CD14-positive monocyte (primary cell): ENCODE data around the gene PFDN4. TPM values are rescaled to one million over a fixed set of nuclear protein-coding genes. Genes with fewer than 3 reads are reported as not detected.
A peak's percentile ranks its signal among the peaks of the same experiment; 100 is the strongest.

Experiments used
- DNase-seq, 3 donors: peaks; one replicate each; pipeline ENCODE4 v3.0.0-alpha.2; 2011 to 2022
- H2AFZ ChIP-seq: 2 replicates; pipeline ENCODE4 v1.6.0; 2012; ENCODE audit warnings: mild to moderate bottlenecking, low read depth, low read length, inconsistent platforms; ENCODE audit not compliant: insufficient read depth, poor library complexity, severe bottlenecking
- H3K27ac ChIP-seq, 2 donors: 1 replicate in 1 of 2; 2 replicates in 1 of 2; pipeline ENCODE4 v1.5.1; 2012 to 2013; ENCODE audit warnings: low read length in 2 of 2, control low read depth in 1 of 2, inconsistent platforms in 1 of 2, low read depth in 1 of 2, mild to moderate bottlenecking in 1 of 2
- H3K27me3 ChIP-seq, 2 donors: one replicate each; pipeline versions ENCODE4 v1.6.0 to v1.6.1; 2011 to 2013; ENCODE audit warnings: low read length in 2 of 2; ENCODE audit not compliant: control insufficient read depth in 2 of 2, insufficient read depth in 2 of 2
- H3K36me3 ChIP-seq, 2 donors: replicated peaks in 1 of 2; 1 replicate in 1 of 2; 2 replicates in 1 of 2; pipeline versions ENCODE4 v1.5.1 to v1.6.1; 2012 to 2013; ENCODE audit warnings: low read length in 2 of 2, control low read depth in 1 of 2, inconsistent platforms in 1 of 2, mild to moderate bottlenecking in 1 of 2; ENCODE audit not compliant: insufficient read depth in 2 of 2, control insufficient read depth in 1 of 2
- H3K4me1 ChIP-seq, 2 donors: 1 replicate in 1 of 2; 2 replicates in 1 of 2; pipeline versions ENCODE4 v1.5.1 to v1.6.1; 2012 to 2013; ENCODE audit warnings: low read length in 2 of 2, control low read depth in 1 of 2, inconsistent platforms in 1 of 2, mild to moderate bottlenecking in 1 of 2, moderate library complexity in 1 of 2; ENCODE audit not compliant: insufficient read depth in 2 of 2, control insufficient read depth in 1 of 2
- H3K4me2 ChIP-seq: replicated peaks from 2 replicates; pipeline ENCODE3; 2012; ENCODE audit warnings: low read length, moderate library complexity, mild to moderate bottlenecking; ENCODE audit not compliant: poor library complexity, severe bottlenecking; ENCODE audit errors: extremely low read depth
- H3K4me3 ChIP-seq, 3 experiments: fragments of 200-600 bp in 1 of 3; sonication (generic) in 1 of 3; replicated peaks in 1 of 3; 1 replicate in 2 of 3; 2 replicates in 1 of 3; pipeline ENCODE4 v1.5.1; 2011 to 2013; ENCODE audit warnings: low read length in 3 of 3, mild to moderate bottlenecking in 3 of 3, control low read depth in 2 of 3, low read depth in 2 of 3, inconsistent platforms in 1 of 3, moderate library complexity in 1 of 3
- H3K79me2 ChIP-seq: 2 replicates; pipeline ENCODE4 v1.6.0; 2012; ENCODE audit warnings: mild to moderate bottlenecking, control low read depth, inconsistent platforms, low read length, moderate library complexity; ENCODE audit not compliant: insufficient read depth
- H3K9ac ChIP-seq: 2 replicates; pipeline ENCODE4 v1.6.0; 2017; ENCODE audit warnings: low read length, mild to moderate bottlenecking; ENCODE audit not compliant: insufficient read depth, poor library complexity, severe bottlenecking
- H3K9me3 ChIP-seq, 2 donors: replicated peaks in 1 of 2; 1 replicate in 1 of 2; 2 replicates in 1 of 2; pipeline versions ENCODE4 v1.5.1 to v1.6.1; 2012 to 2013; ENCODE audit warnings: low read length in 2 of 2, control low read depth in 1 of 2; ENCODE audit not compliant: control insufficient read depth in 1 of 2, insufficient read depth in 1 of 2
- H4K20me1 ChIP-seq: 2 replicates; pipeline ENCODE4 v1.6.0; 2012; ENCODE audit warnings: mild to moderate bottlenecking, low read length, control low read depth, moderate library complexity; ENCODE audit not compliant: insufficient read depth
- H3K27ac Mint-ChIP-seq, 7 donors: one replicate each; pipeline ENCODE4 v1.8.0; 2020; ENCODE audit warnings: mild to moderate bottlenecking in 7 of 7, mixed read lengths in 7 of 7, moderate library complexity in 6 of 7, inconsistent platforms in 2 of 7
- H3K27me3 Mint-ChIP-seq, 3 donors: one replicate each; pipeline ENCODE4 v1.8.0; 2021 to 2022; ENCODE audit warnings: low read depth in 3 of 3, mild to moderate bottlenecking in 3 of 3, mixed read lengths in 3 of 3, moderate library complexity in 3 of 3, inconsistent platforms in 1 of 3
- H3K36me3 Mint-ChIP-seq, 2 donors: one replicate each; pipeline ENCODE4 v1.8.0; 2020; ENCODE audit warnings: mixed read lengths in 2 of 2, inconsistent platforms in 1 of 2, mild to moderate bottlenecking in 1 of 2
- H3K4me1 Mint-ChIP-seq: one replicate; pipeline ENCODE4 v1.8.0; 2020; ENCODE audit warnings: mild to moderate bottlenecking, mixed read lengths
- H3K4me3 Mint-ChIP-seq, 2 donors: one replicate each; pipeline ENCODE4 v1.8.0; 2020; ENCODE audit warnings: mild to moderate bottlenecking in 2 of 2, mixed read lengths in 2 of 2, moderate library complexity in 1 of 2
- H3K9me3 Mint-ChIP-seq, 7 donors: one replicate each; pipeline ENCODE4 v1.8.0; 2020 to 2022; ENCODE audit warnings: mixed read lengths in 7 of 7, mild to moderate bottlenecking in 6 of 7, moderate library complexity in 6 of 7, inconsistent platforms in 2 of 7
- CTCF ChIP-seq: fragments of 200-600 bp; IDR thresholded peaks from one replicate; pipeline ENCODE4 v1.8.0; 2022; ENCODE audit warnings: antibody characterized with exemption, mild to moderate bottlenecking
- WGBS: methylation state at CpG from one replicate; pipeline ENCODE4 v1.1.5; 2013; ENCODE audit warnings: missing lambda C conversion rate; ENCODE audit not compliant: insufficient coverage; 5-methylcytosine and 5-hydroxymethylcytosine counted together
- intact Hi-C, 2 donors: fragments of 100-400 bp; cut with micrococcal nuclease; formaldehyde crosslinking; loops; one replicate each; pipeline versions ENCODE4 v1.15.0 to v1.15.1; 2023
- polyA plus RNA-seq, 3 donors: library from polyadenylated mRNA; depleted of rRNA in 1 of 3; unstranded in 2 of 3; stranded (reverse) in 1 of 3; fragments of 300-500 nt in 2 of 3; fragments of >200 nt in 1 of 3; fragmentation: Illumina TruSeq in 2 of 3; gene quantifications; 1 replicate in 2 of 3; 2 replicates in 1 of 3; pipeline ENCODE4 v1.2.3, GENCODE V29; 2012 to 2021

The PFDN4 gene
- polyA plus RNA-seq, 3 donors, result 12.6 to 49.0 (median 32.1) TPM

GRCh38 chr20:54227241-54227640 is 19.4 kb downstream of the PFDN4 start:
- H3K36me3 ChIP-seq, result no peaks in the 10 kb centered on the region
- peaks cover 0 to 2% (median 0%) of the 10 kb centered on the region in 3 donors for H3K27me3 Mint-ChIP-seq
- H3K4me3 Mint-ChIP-seq, result no peak overlapping the region
- H3K27me3 ChIP-seq, result no peaks in the 10 kb centered on the region
- H3K27ac ChIP-seq, result no peak overlapping the region
- no peak overlapping the region for H3K4me2 ChIP-seq
- DNase-seq, result no peak
- H4K20me1 ChIP-seq, result no peaks in the 10 kb centered on the region
- peaks cover 4% of the 10 kb centered on the region for H3K4me1 Mint-ChIP-seq
- no peaks in the 10 kb centered on the region for H3K9me3 ChIP-seq
- no peaks in the 10 kb centered on the region for H3K36me3 Mint-ChIP-seq
- no peak overlapping the region for H3K9ac ChIP-seq
- no peaks in the 10 kb centered on the region for H3K4me1 ChIP-seq
- no peaks in the 10 kb centered on the region for H3K79me2 ChIP-seq
- intact Hi-C loops, result loop anchor here in 1 of 2 donors (10.0 kb wide), 1 partner anchor 418 kb away; no protein-coding TSS in a partner anchor
- H2AFZ ChIP-seq, result no peak overlapping the region
- TF ChIP-seq CTCF, result no peak
- H3K27ac Mint-ChIP-seq, result no peak overlapping the region
- no peak overlapping the region for H3K4me3 ChIP-seq
- H3K9me3 Mint-ChIP-seq, result peaks cover 6 to 14% (median 8%) of the 10 kb centered on the region in 7 donors

- Histone ChIP-seq H4K20me1 (no peaks in the 10 kb centered on the region), H3K27ac (no peak overlapping the region), H3K4me1 (no peaks in the 10 kb centered on the region), H3K9ac (no peak overlapping the region), H3K4me3 (no peak overlapping the region), H3K79me2 (no peaks in the 10 kb centered on the region), H3K36me3 (no peaks in the 10 kb centered on the region), H3K27me3 (no peaks in the 10 kb centered on the region), H2AFZ (no peak overlapping the region), H3K9me3 (peaks cover 3 to 4% of the 10 kb centered on the region in 2 donors), H3K4me2 (no peak overlapping the region)
- no CpG with 5 or more reads among the region's 5 CpGs for WGBS
- no peak for TF ChIP-seq CTCF
- H3K4me3 Mint-ChIP-seq, result no peak overlapping the region
- peaks cover 0 to 2% (median 0%) of the 10 kb centered on the region in 3 donors for H3K27me3 Mint-ChIP-seq
- intact Hi-C loops, result loop anchor here in 1 of 2 donors (10.0 kb wide), 1 partner anchor 417 kb away; no protein-coding TSS in a partner anchor
- H3K36me3 Mint-ChIP-seq, result no peaks in the 10 kb centered on the region
- DNase-seq, result peak in 2 of 3 donors; percentile 7 to 36
- peaks cover 8 to 19% (median 11%) of the 10 kb centered on the region in 7 donors for H3K9me3 Mint-ChIP-seq
- peaks cover 3% of the 10 kb centered on the region for H3K4me1 Mint-ChIP-seq
- H3K27ac Mint-ChIP-seq, result peak overlapping the region in 1 of 7 donors; percentile 26
Measured at GRCh38 chr20:54227751-54228150, 19.9 kb downstream of the PFDN4 start.
